OCI-LY1 (cell line): ENCODE results near the gene NIPA2.

Experiments used
- H2AFZ ChIP-seq: fragments of 200-600 bp; sonication (generic), shearing (Covaris generic); 2 replicates; pipeline ENCODE4 v1.6.0; 2014; ENCODE audit warnings: antibody characterized with exemption, mild to moderate bottlenecking, low read length
- H3F3A ChIP-seq: fragments of 200-600 bp; sonication (generic), shearing (Covaris generic); 2 replicates; pipeline ENCODE4 v1.6.0; 2014; ENCODE audit warnings: mild to moderate bottlenecking, antibody characterized with exemption, low read length, moderate library complexity; ENCODE audit not compliant: insufficient read depth
- H3K27ac ChIP-seq: fragments of 200-600 bp; sonication (generic); 2 replicates; pipeline ENCODE4 v1.5.1; 2014; ENCODE audit warnings: low read length, mixed run types, mild to moderate bottlenecking, low read depth; ENCODE audit not compliant: poor library complexity, severe bottlenecking
- H3K27me3 ChIP-seq: fragments of 200-600 bp; sonication (generic); 2 replicates; pipeline ENCODE4 v1.6.0; 2014; ENCODE audit warnings: antibody characterized with exemption, mild to moderate bottlenecking, low read length, moderate library complexity; ENCODE audit not compliant: insufficient read depth
- H3K36me3 ChIP-seq: fragments of 200-600 bp; sonication (generic); 2 replicates; pipeline ENCODE4 v1.6.1; 2014; ENCODE audit warnings: mild to moderate bottlenecking, antibody characterized with exemption, low read length, moderate library complexity, mixed read lengths; ENCODE audit not compliant: insufficient read depth
- H3K4me1 ChIP-seq: fragments of 200-600 bp; sonication (generic); 2 replicates; pipeline ENCODE4 v1.5.1; 2014; ENCODE audit warnings: mild to moderate bottlenecking, low read length, moderate library complexity; ENCODE audit not compliant: insufficient read depth, severe bottlenecking
- H3K4me2 ChIP-seq: fragments of 200-600 bp; sonication (generic), shearing (Covaris generic); 2 replicates; pipeline ENCODE4 v1.6.1; 2014; ENCODE audit warnings: low read length
- H3K4me3 ChIP-seq: fragments of 200-600 bp; sonication (generic); 2 replicates; pipeline ENCODE4 v1.5.1; 2014; ENCODE audit warnings: low read length, low read depth, mild to moderate bottlenecking, mixed read lengths; ENCODE audit not compliant: poor library complexity, severe bottlenecking
- H3K79me2 ChIP-seq: fragments of 200-600 bp; shearing (Covaris generic); 2 replicates; pipeline ENCODE4 v1.6.1; 2016; ENCODE audit warnings: mixed run types, low read length, mixed read lengths; ENCODE audit not compliant: insufficient read depth
- H3K9ac ChIP-seq: fragments of 200-600 bp; sonication (generic), shearing (Covaris generic); 2 replicates; pipeline ENCODE4 v1.6.1; 2014; ENCODE audit warnings: mild to moderate bottlenecking, low read length, mixed read lengths
- H3K9me2 ChIP-seq: fragments of 200-600 bp; sonication (generic), shearing (Covaris generic); 2 replicates; pipeline ENCODE4 v1.6.1; 2014; ENCODE audit warnings: low read depth, mild to moderate bottlenecking, low read length, mixed read lengths
- H3K9me3 ChIP-seq: fragments of 200-600 bp; shearing (Covaris generic); 2 replicates; pipeline ENCODE4 v1.6.1; 2014; ENCODE audit warnings: low read length, mixed read lengths
- H4K20me1 ChIP-seq: fragments of 200-600 bp; sonication (generic), shearing (Covaris generic); 2 replicates; pipeline ENCODE4 v1.6.0; 2016; ENCODE audit warnings: mild to moderate bottlenecking, low read length; ENCODE audit not compliant: insufficient read depth
- EZH2 ChIP-seq: fragments of 200-600 bp; sonication (generic), shearing (Covaris generic); IDR thresholded peaks from 2 replicates; pipeline ENCODE4 v1.8.0; 2017; ENCODE audit warnings: borderline replicate concordance, mixed run types, mild to moderate bottlenecking, antibody characterized with exemption, low read length, moderate library complexity, mixed read lengths
- TF ChIP-seq, protein P1 (sequence below): fragments of 200-600 bp; sonication (generic), shearing (Covaris generic); IDR thresholded peaks from 2 replicates; pipeline ENCODE4 v1.5.1; 2017; ENCODE audit warnings: mild to moderate bottlenecking, antibody characterized with exemption, low read length, moderate library complexity, mixed read lengths

Gene NIPA2

DNA sequence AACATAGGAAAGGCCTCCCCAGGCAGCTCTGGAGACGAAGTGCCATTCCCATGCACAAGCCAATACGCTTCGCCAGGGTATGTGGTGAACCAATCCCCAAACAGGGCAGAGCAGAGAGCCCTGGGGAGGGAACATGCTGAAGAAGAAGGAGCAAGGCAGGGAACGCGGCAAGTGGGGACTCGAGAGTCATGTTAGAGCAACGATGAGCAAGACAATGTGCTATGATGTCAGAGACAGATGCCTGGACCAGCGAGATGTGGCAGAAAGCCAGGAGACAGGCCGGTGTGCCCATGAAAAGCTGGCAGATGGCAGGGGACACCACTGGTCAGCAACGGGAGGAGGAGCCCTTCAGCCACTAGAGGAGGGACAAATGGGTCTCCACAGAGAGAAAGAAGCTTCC lies 39.6 kb downstream of the NIPA2 start:
- TF ChIP-seq EZH2, result no peak
- TF ChIP-seq, protein P1, sequence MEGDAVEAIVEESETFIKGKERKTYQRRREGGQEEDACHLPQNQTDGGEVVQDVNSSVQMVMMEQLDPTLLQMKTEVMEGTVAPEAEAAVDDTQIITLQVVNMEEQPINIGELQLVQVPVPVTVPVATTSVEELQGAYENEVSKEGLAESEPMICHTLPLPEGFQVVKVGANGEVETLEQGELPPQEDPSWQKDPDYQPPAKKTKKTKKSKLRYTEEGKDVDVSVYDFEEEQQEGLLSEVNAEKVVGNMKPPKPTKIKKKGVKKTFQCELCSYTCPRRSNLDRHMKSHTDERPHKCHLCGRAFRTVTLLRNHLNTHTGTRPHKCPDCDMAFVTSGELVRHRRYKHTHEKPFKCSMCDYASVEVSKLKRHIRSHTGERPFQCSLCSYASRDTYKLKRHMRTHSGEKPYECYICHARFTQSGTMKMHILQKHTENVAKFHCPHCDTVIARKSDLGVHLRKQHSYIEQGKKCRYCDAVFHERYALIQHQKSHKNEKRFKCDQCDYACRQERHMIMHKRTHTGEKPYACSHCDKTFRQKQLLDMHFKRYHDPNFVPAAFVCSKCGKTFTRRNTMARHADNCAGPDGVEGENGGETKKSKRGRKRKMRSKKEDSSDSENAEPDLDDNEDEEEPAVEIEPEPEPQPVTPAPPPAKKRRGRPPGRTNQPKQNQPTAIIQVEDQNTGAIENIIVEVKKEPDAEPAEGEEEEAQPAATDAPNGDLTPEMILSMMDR, result no peak
- H3K27me3 ChIP-seq, result no peaks in the 10 kb centered on the region

DNA sequence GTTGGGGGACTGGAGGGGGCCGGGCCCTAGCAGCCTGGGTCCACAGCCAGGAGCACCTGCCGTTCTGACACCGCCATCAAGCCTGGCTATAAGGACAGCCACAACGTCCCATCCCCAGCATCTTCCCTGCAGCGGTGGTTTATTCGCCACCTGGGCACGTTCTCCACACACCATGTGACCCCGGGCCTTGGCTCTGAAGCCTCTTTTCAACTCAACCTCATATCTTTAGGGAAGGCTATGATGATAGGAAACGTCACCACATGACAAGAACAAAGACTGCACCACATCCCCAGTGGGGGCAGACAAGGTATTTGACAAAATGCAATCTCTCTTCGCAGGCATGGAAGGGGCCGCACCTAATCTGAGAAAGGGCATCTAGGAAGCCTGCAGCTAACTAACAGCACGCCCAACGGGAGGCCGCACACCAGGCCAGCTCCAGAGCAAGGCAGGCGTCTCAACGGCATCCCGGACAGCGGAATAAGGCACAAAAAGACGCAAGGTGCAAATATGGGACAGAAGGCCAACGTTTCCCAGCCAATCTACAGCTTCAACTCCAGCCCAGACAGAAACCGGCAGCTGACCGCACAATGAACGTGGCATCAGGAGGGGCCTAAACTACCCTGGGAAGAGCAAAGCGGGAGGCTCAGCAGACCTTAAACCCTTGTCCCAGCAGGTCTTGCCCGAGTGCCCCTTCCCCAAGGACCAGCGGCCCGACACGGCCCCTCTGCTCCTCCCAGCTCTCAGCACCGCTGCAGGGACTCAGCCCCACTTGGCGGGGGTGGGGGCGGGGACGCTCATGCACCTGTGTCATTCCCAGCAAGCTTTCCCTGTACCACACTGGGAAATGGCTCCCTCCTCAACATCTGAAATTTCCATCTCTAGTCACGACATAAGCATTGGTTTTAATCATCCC lies 41.9 kb downstream of the NIPA2 start:
- no peaks in the 10 kb centered on the region for H3K9me2 ChIP-seq
- TF ChIP-seq, protein P1, result no peak
- TF ChIP-seq EZH2, result no peak
- no peak overlapping the region for H2AFZ ChIP-seq
- no peak overlapping the region for H3K27ac ChIP-seq
- no peak overlapping the region for H3K4me2 ChIP-seq
- H3K27me3 ChIP-seq, result no peaks in the 10 kb centered on the region
- no peaks in the 10 kb centered on the region for H3F3A ChIP-seq
- H3K9ac ChIP-seq, result no peak overlapping the region
- H3K79me2 ChIP-seq, result no peaks in the 10 kb centered on the region
- H3K4me3 ChIP-seq, result no peak overlapping the region
- H3K36me3 ChIP-seq, result no peaks in the 10 kb centered on the region; the same call in 1 of the 2 replicates
- no peaks in the 10 kb centered on the region for H3K9me3 ChIP-seq
- no peaks in the 10 kb centered on the region for H4K20me1 ChIP-seq
- no peaks in the 10 kb centered on the region for H3K4me1 ChIP-seq

More for the DNA sequence above, 39.6 kb downstream of the NIPA2 start:
- Histone ChIP-seq H3K4me2 (no peak overlapping the region), H3K9me2 (no peaks in the 10 kb centered on the region), H4K20me1 (no peaks in the 10 kb centered on the region), H3K4me1 (no peaks in the 10 kb centered on the region), H3K4me3 (no peak overlapping the region), H3K79me2 (no peaks in the 10 kb centered on the region), H3K36me3 (no peaks in the 10 kb centered on the region; the same call in 1 of the 2 replicates), H3K9ac (no peak overlapping the region), H3K27ac (no peak overlapping the region), H2AFZ (no peak overlapping the region), H3F3A (no peaks in the 10 kb centered on the region), H3K9me3 (no peaks in the 10 kb centered on the region)

DNA sequence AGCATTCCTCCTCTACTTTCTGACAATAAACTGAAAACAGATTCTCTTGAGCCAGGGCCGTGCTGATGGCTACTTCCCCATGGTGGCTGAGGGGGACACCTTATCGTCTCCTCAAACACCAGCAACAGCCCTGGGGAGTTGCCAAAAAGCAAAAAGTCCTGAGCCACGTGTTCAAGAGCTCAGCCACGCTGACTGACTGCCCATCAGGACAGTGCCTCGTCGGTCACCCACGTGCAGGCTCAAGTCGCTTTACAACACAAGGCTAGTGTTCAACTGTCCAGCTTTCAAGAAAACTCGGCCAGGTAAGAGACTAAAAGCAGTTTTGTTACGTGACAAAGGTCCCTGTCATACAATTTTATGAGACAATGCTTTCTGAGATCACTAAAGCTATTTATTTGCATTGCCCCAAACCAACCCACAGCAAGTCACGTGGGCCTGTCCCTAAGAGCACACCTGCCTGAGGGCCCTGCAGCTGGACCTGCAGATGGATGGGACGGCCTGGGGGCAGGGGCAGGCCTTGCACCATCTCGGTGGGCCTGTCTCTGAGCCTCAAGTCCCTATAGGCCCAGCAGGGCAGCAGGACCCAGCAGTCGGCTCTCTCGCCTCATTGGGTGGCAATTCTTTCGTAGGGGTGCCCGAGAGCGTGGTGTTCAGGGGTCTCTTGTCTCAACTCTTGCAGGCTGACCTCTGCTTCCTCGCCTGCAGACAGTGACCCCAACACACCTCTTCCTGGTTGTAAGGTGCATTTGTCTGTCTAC lies 42.7 kb downstream of the NIPA2 start:
- Histone ChIP-seq H3K9ac (no peak overlapping the region), H3K4me2 (no peak overlapping the region), H3K9me2 (no peaks in the 10 kb centered on the region), H3K4me3 (no peak overlapping the region), H3K27ac (no peak overlapping the region), H3K9me3 (no peaks in the 10 kb centered on the region), H3K27me3 (no peaks in the 10 kb centered on the region), H3F3A (no peaks in the 10 kb centered on the region), H2AFZ (no peak overlapping the region), H3K4me1 (no peaks in the 10 kb centered on the region), H4K20me1 (no peaks in the 10 kb centered on the region), H3K36me3 (no peaks in the 10 kb centered on the region; the same call in 1 of the 2 replicates), H3K79me2 (no peaks in the 10 kb centered on the region)
- TF ChIP-seq, protein P1, result no peak
- no peak for TF ChIP-seq EZH2
